H9 (cell line): ENCODE results near the gene RPL18. TPM values are rescaled to one million over a fixed set of nuclear protein-coding genes. Genes with fewer than 3 reads are reported as not detected.
A peak's percentile ranks its signal among the peaks of the same experiment; 100 is the strongest.

Experiments
- DNase-seq: peaks from one replicate; pipeline ENCODE4 v3.0.0-alpha.2; 2017
- H2AFZ ChIP-seq: one replicate; pipeline ENCODE4 v1.6.1; 2013; ENCODE audit warnings: mild to moderate bottlenecking, low read length, control low read depth, moderate library complexity
- H2AK5ac ChIP-seq: 2 replicates; pipeline ENCODE4 v1.6.1; 2013; ENCODE audit warnings: low read length, control low read depth, mixed read lengths; ENCODE audit not compliant: insufficient read length
- H2BK120ac ChIP-seq: one replicate; pipeline ENCODE4 v1.6.1; 2013; ENCODE audit warnings: low read depth, mild to moderate bottlenecking, low read length, control low read depth, inconsistent platforms; ENCODE audit not compliant: poor library complexity, severe bottlenecking
- H2BK12ac ChIP-seq: 2 replicates; pipeline ENCODE4 v1.6.1; 2013; ENCODE audit warnings: low read length, control low read depth, mixed read lengths, low read depth; ENCODE audit not compliant: insufficient read length
- H2BK15ac ChIP-seq: 2 replicates; pipeline ENCODE4 v1.6.1; 2013; ENCODE audit warnings: low read depth, low read length, control low read depth
- H2BK20ac ChIP-seq: one replicate; pipeline ENCODE4 v1.6.1; 2013; ENCODE audit warnings: low read depth, mild to moderate bottlenecking, low read length, control low read depth, inconsistent platforms; ENCODE audit not compliant: poor library complexity, severe bottlenecking
- H2BK5ac ChIP-seq: 2 replicates; pipeline ENCODE4 v1.6.1; 2013; ENCODE audit warnings: low read length, control low read depth, mixed read lengths; ENCODE audit not compliant: insufficient read length
- H3K14ac ChIP-seq: 2 replicates; pipeline ENCODE4 v1.6.1; 2013; ENCODE audit warnings: low read length, control low read depth; ENCODE audit not compliant: insufficient read depth
- H3K18ac ChIP-seq: 2 replicates; pipeline ENCODE4 v1.6.1; 2013; ENCODE audit warnings: low read depth, mild to moderate bottlenecking, mixed read lengths, low read length, control low read depth; ENCODE audit not compliant: insufficient read length
- H3K23ac ChIP-seq: 2 replicates; pipeline ENCODE4 v1.6.1; 2013; ENCODE audit warnings: low read length, control low read depth, mixed read lengths, low read depth; ENCODE audit not compliant: insufficient read length
- H3K23me2 ChIP-seq: 2 replicates; pipeline ENCODE4 v1.6.1; 2013; ENCODE audit warnings: low read depth, mild to moderate bottlenecking, mixed read lengths, low read length, control low read depth; ENCODE audit not compliant: insufficient read length, poor library complexity, severe bottlenecking
- H3K27ac ChIP-seq: 2 replicates; pipeline ENCODE4 v1.5.1; 2013; ENCODE audit warnings: low read length, control low read depth, mixed read lengths, low read depth; ENCODE audit not compliant: insufficient read length
- H3K27me3 ChIP-seq: 2 replicates; pipeline ENCODE4 v1.6.1; 2013; ENCODE audit warnings: low read length, control low read depth, inconsistent platforms; ENCODE audit not compliant: insufficient read depth
- H3K4ac ChIP-seq: 2 replicates; pipeline ENCODE4 v1.6.1; 2013; ENCODE audit warnings: low read depth, mild to moderate bottlenecking, control low read depth, inconsistent platforms, low read length, moderate library complexity
- H3K4me1 ChIP-seq: 2 replicates; pipeline ENCODE4 v1.6.1; 2013; ENCODE audit warnings: low read length, control low read depth, inconsistent platforms; ENCODE audit not compliant: insufficient read depth
- H3K4me2 ChIP-seq: 2 replicates; pipeline ENCODE4 v1.6.1; 2013; ENCODE audit warnings: low read length, control low read depth, mixed read lengths; ENCODE audit not compliant: insufficient read length, insufficient read depth
- H3K56ac ChIP-seq: 2 replicates; pipeline ENCODE4 v1.6.1; 2013; ENCODE audit warnings: low read depth, mild to moderate bottlenecking, mixed read lengths, low read length, control low read depth; ENCODE audit not compliant: insufficient read length
- H3K79me1 ChIP-seq: 2 replicates; pipeline ENCODE4 v1.6.1; 2013; ENCODE audit warnings: low read depth, mild to moderate bottlenecking, moderate library complexity, low read length, control low read depth, inconsistent platforms; ENCODE audit not compliant: insufficient read depth, poor library complexity, severe bottlenecking
- H3K79me2 ChIP-seq: 2 replicates; pipeline ENCODE4 v1.6.1; 2013; ENCODE audit warnings: low read length, control low read depth, inconsistent platforms; ENCODE audit not compliant: insufficient read depth
- H3K9ac ChIP-seq: 2 replicates; pipeline ENCODE4 v1.6.1; 2013; ENCODE audit warnings: low read length, control low read depth, mixed read lengths; ENCODE audit not compliant: insufficient read length; ENCODE audit errors: extremely low read depth
- H3K9me3 ChIP-seq: one replicate; pipeline ENCODE4 v1.6.1; 2013; ENCODE audit warnings: low read depth, low read length, inconsistent platforms; ENCODE audit not compliant: control insufficient read depth
- H3T11ph ChIP-seq: one replicate; pipeline ENCODE4 v1.6.1; 2013; ENCODE audit warnings: mild to moderate bottlenecking, low read length, control low read depth, inconsistent platforms
- H4K20me1 ChIP-seq: one replicate; pipeline ENCODE4 v1.6.1; 2013; ENCODE audit not compliant: control insufficient read depth, insufficient read length, insufficient read depth
- H4K5ac ChIP-seq: 2 replicates; pipeline ENCODE4 v1.6.1; 2013; ENCODE audit warnings: low read depth, mild to moderate bottlenecking, mixed read lengths, low read length, control low read depth; ENCODE audit not compliant: insufficient read length
- H4K8ac ChIP-seq: replicated peaks from 2 replicates; pipeline ENCODE4 v1.6.1; 2013; ENCODE audit warnings: low read length, control low read depth, mixed read lengths, low read depth; ENCODE audit not compliant: insufficient read length
- H4K91ac ChIP-seq: 2 replicates; pipeline ENCODE4 v1.6.1; 2013; ENCODE audit warnings: low read depth, mild to moderate bottlenecking, moderate library complexity, mixed read lengths, low read length, control low read depth; ENCODE audit not compliant: insufficient read length
- H3K27ac Mint-ChIP-seq, 3 experiments: 2 replicates in 2 of 3; 3 replicates in 1 of 3; pipeline ENCODE4 v1.8.0; 2020 to 2021; ENCODE audit warnings: mixed read lengths in 3 of 3, mild to moderate bottlenecking in 1 of 3, moderate library complexity in 1 of 3
- H3K27me3 Mint-ChIP-seq: 2 replicates; pipeline ENCODE4 v1.8.0; 2021; ENCODE audit warnings: low read depth, mild to moderate bottlenecking, moderate library complexity, mixed read lengths
- H3K36me3 Mint-ChIP-seq, 3 experiments: 2 replicates in 2 of 3; 3 replicates in 1 of 3; pipeline ENCODE4 v1.8.0; 2020 to 2021; ENCODE audit warnings: low read depth in 3 of 3, mixed read lengths in 3 of 3; ENCODE audit not compliant: insufficient read depth in 1 of 3
- H3K4me1 Mint-ChIP-seq, 2 experiments: 2 replicates each; pipeline ENCODE4 v1.8.0; 2020; ENCODE audit warnings: mixed read lengths in 2 of 2
- H3K4me3 Mint-ChIP-seq, 2 experiments: 2 replicates in 1 of 2; 3 replicates in 1 of 2; pipeline ENCODE4 v1.8.0; 2020 to 2021; ENCODE audit warnings: mild to moderate bottlenecking in 2 of 2, mixed read lengths in 2 of 2, moderate library complexity in 1 of 2
- H3K9me3 Mint-ChIP-seq, 2 experiments: 2 replicates in 1 of 2; 3 replicates in 1 of 2; pipeline ENCODE4 v1.8.0; 2020; ENCODE audit warnings: mild to moderate bottlenecking in 2 of 2, mixed read lengths in 2 of 2, moderate library complexity in 1 of 2
- CTCF ChIP-seq: fragments of 200-600 bp; sonication (generic); conservative IDR thresholded peaks from 3 replicates; pipeline ENCODE4 v1.8.0; 2021; ENCODE audit warnings: antibody characterized with exemption, mild to moderate bottlenecking
- WGBS: extraction: QIAGEN DNeasy Blood & Tissue Kit; methylation state at CpG from one replicate; pipeline ENCODE4 v1.1.7; 2013; ENCODE audit warnings: missing lambda C conversion rate, low lambda C conversion rate, mixed read lengths; ENCODE audit not compliant: insufficient read length; ENCODE audit errors: extremely low coverage; 5-methylcytosine and 5-hydroxymethylcytosine counted together
- total RNA-seq: library from RNA; stranded (reverse); gene quantifications from 2 replicates; pipeline ENCODE4 v1.2.1, GENCODE V29; 2021

RPL18 gene
- total RNA-seq, 1 experiment from 2014 or later: 1,855 TPM

- Histone ChIP-seq H2BK20ac (no peak overlapping the region), H3K27ac (no peak overlapping the region), H3K18ac (peak overlapping the region; percentile 71), H3K9ac (no peak overlapping the region), H3K23me2 (peaks cover 14% of the 10 kb centered on the region), H3K56ac (no peak overlapping the region), H3K4ac (no peak overlapping the region), H3K4me2 (peak overlapping the region; percentile 58), H3K79me1 (no peaks in the 10 kb centered on the region), H2AK5ac (no peak overlapping the region), H3K27me3 (no peaks in the 10 kb centered on the region), H3T11ph (no peak overlapping the region), H2BK120ac (no peak overlapping the region), H3K4me1 (peaks cover 7% of the 10 kb centered on the region; the same call in 1 of the 2 replicates), H2BK15ac (no peak overlapping the region), H3K9me3 (no peaks in the 10 kb centered on the region), H3K79me2 (peaks cover 4% of the 10 kb centered on the region; the same call in 1 of the 2 replicates), H3K23ac (no peak overlapping the region), H2BK12ac (no peak overlapping the region), H2BK5ac (no peak overlapping the region), H3K14ac (no peak overlapping the region), H4K20me1 (no peaks in the 10 kb centered on the region), H2AFZ (no peak overlapping the region), H4K8ac (no peak overlapping the region), H4K5ac (no peak overlapping the region), H4K91ac (no peak overlapping the region)
- Mint-ChIP-seq H3K4me3 (peak overlapping the region in 1 of 2 experiments; percentile 82; a peak in 1 of 5 replicates), H3K9me3 (no peaks in the 10 kb centered on the region; a peak in 1 of 5 replicates), H3K36me3 (peaks cover 5 to 28% (median 19%) of the 10 kb centered on the region in 3 experiments), H3K27ac (no peak overlapping the region; a peak in 1 of 7 replicates), H3K4me1 (peaks cover 29 to 48% of the 10 kb centered on the region in 2 experiments), H3K27me3 (no peaks in the 10 kb centered on the region)
- no peak for DNase-seq
- no CpG with 5 or more reads among the region's 22 CpGs for WGBS
- no peak for TF ChIP-seq CTCF
Measured at GRCh38 chr19:48629297-48629598, 10.3 kb upstream of the RPL18 start.
